Right kidney (tissue), 9 donors: Measurements from ENCODE around the gene KCNH4.
"Not testable (repeated sequence)": the region's sequence is repeated elsewhere in the genome, so short reads cannot be mapped to it uniquely, and the experiment has no call there.

Experiments used
- DNase-seq: peaks from one replicate; pipeline ENCODE4 v3.0.0-alpha.2; 2016
- long read RNA-seq, 8 donors: transcript quantifications; one replicate each; lab custom pipeline, GENCODE V29; 2026

Gene KCNH4
- long read RNA-seq, donor 1: 0 reads
- long read RNA-seq, donor 2: 0 reads
- long read RNA-seq, donor 3: 0 reads
- long read RNA-seq, donor 4: 0 reads
- long read RNA-seq, donor 5: 0 reads
- long read RNA-seq, donor 6: 0 reads
- long read RNA-seq, donor 7: 0 reads
- long read RNA-seq, donor 8: 0 reads

- DNase-seq: peak; percentile 26
These were observed at the start of gene KCNH4 for GRCh38 chr17:42180922-42181850. TSS of gene KCNH4 (minus strand) at chr17:42181142. CDS start at chr17:42180945, 197 bp downstream.

- DNase-seq: no peak
These were observed 49.3 kb upstream of the KCNH4 start for GRCh38 chr17:42230225-42230624.

GRCh38 chr17:42227849-42228700, 47.1 kb upstream of the KCNH4 start:
- no peak for DNase-seq

- no peak for DNase-seq
These were observed 44.7 kb upstream of the KCNH4 start for GRCh38 chr17:42225646-42226045.

GRCh38 chr17:42224651-42225050, 43.7 kb upstream of the KCNH4 start:
- DNase-seq: no peak

- no peak for DNase-seq
These were observed 41.2 kb upstream of the KCNH4 start for GRCh38 chr17:42221886-42222745.

- not testable (repeated sequence) for DNase-seq
These were observed 38.3 kb upstream of the KCNH4 start for GRCh38 chr17:42219280-42219679.

GRCh38 chr17:42214156-42214555, 33.2 kb upstream of the KCNH4 start:
- DNase-seq: no peak

GRCh38 chr17:42212382-42212781, 31.4 kb upstream of the KCNH4 start:
- DNase-seq: no peak

- DNase-seq: not testable (repeated sequence)
These were observed 31.0 kb upstream of the KCNH4 start for GRCh38 chr17:42211921-42212341.

GRCh38 chr17:42210046-42210445, 29.1 kb upstream of the KCNH4 start:
- no peak for DNase-seq

GRCh38 chr17:42206153-42206612, 25.2 kb upstream of the KCNH4 start:
- not testable (repeated sequence) for DNase-seq

- DNase-seq: no peak
These were observed 22.4 kb upstream of the KCNH4 start for GRCh38 chr17:42203354-42203753.

- DNase-seq: no peak
These were observed 21.8 kb upstream of the KCNH4 start for GRCh38 chr17:42202696-42203095.

GRCh38 chr17:42202159-42202558, 21.2 kb upstream of the KCNH4 start:
- DNase-seq: no peak

GRCh38 chr17:42201458-42201772, 20.5 kb upstream of the KCNH4 start:
- DNase-seq: no peak

GRCh38 chr17:42200706-42201457, 19.9 kb upstream of the KCNH4 start:
- DNase-seq: no peak

- DNase-seq: no peak
These were observed 18.6 kb upstream of the KCNH4 start for GRCh38 chr17:42199416-42200011.

GRCh38 chr17:42198897-42199296, 18.0 kb upstream of the KCNH4 start:
- no peak for DNase-seq

- no peak for DNase-seq
These were observed 16.7 kb upstream of the KCNH4 start for GRCh38 chr17:42197564-42198156.
